Measurements from ENCODE around the gene MDP1. TPM values are rescaled to one million over a fixed set of nuclear protein-coding genes. Genes with fewer than 3 reads are reported as not detected.
A peak's percentile ranks its signal among the peaks of the same experiment; 100 is the strongest.
"Not testable (repeated sequence)": the region's sequence is repeated elsewhere in the genome, so short reads cannot be mapped to it uniquely, and the experiment has no call there.

Gene MDP1
- total RNA-seq, 4 donors from 2014 or later: 1.4 to 12.4 (median 8.6) TPM

DNA sequence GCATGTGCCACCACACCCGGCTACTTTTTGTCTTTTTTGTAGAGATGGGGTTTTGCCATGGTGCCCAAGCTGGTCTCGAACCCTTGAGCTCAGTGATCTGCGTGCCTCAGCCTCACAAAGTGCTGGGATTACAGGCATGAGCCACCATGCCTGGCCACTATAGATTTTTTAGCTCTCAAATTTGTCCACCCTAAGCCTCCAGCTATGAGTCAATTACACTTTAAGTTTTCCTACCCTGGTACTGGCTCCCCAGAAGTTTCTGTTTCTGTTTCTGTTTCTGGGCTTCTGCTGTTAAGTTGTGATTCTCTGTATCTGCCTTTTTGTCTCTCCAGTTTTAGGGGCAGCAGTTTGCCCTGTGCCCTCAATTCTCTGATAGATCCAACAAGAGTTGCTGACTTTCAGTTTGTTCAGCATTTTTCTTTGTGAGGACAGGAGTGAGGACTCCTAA is 30.9 kb upstream of the MDP1 start:
- Histone ChIP-seq H3K36me3 (peaks cover 0 to 41% (median 4%) of the 10 kb centered on the region in 3 donors), H3K4me3 (no peak overlapping the region), H3K9me3 (no peaks in the 10 kb centered on the region), H3K4me1 (peaks cover 0 to 15% (median 4%) of the 10 kb centered on the region in 3 donors), H3K27me3 (no peaks in the 10 kb centered on the region), H3K27ac (peak overlapping the region in 3 of 4 donors; percentile 30 to 65 (median 43))
- intact Hi-C loops (cut with DNase I): no loop called here
- no peak for DNase-seq
- TF ChIP-seq POLR2A (IDR thresholded peaks at IDR 0.05) (no peak), CTCF (IDR thresholded peaks at IDR 0.05) (no peak)
- WGBS, 2 donors: 75 to 79% methylated on average over 2 to 3 of the region's 3 CpGs

GRCh38 chr14:24245350-24245749 is 29.5 kb upstream of the MDP1 start:
- H3K9me3 ChIP-seq; H3K4me3 ChIP-seq; H3K27me3 ChIP-seq; intact Hi-C loops (cut with DNase I); H3K27ac ChIP-seq; DNase-seq: not testable (repeated sequence)
- H3K36me3 ChIP-seq: peaks cover 3 to 37% (median 5%) of the 10 kb centered on the region in 3 donors
- peaks cover 6 to 30% (median 17%) of the 10 kb centered on the region in 3 donors for H3K4me1 ChIP-seq
- 92 to 93% methylated on average over 8 to 10 of the region's 11 CpGs for WGBS, 2 donors

DNA sequence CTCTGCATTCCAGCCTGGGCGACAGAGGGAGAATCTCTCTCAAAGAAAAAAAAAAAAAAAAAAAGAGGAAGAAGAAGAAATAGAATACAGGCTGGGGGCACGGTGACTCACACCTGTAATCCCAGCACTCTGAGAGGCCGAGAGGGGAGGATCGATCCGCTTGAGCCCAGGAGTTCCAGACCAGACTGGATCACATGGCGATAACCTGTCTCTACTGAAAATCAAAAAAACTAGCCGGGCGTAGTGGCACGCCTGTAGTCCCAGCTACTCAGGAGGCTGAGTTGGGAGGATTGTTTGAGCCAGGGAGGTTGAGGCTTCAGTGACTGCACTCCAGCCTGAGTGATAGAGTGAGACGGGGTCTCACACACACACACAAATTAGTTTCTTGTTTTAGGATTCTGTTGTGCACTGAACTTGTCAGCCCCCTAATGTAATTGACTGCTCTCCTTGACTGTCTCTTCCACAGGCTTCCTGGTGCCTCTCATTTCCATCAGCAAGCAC is 27.5 kb upstream of the MDP1 start:
- no peaks in the 10 kb centered on the region for H3K9me3 ChIP-seq
- H3K27me3 ChIP-seq: no peaks in the 10 kb centered on the region
- H3K4me3 ChIP-seq: peak overlapping the region; percentile 58 to 76 (median 66)
- H3K27ac ChIP-seq: peak overlapping the region; percentile 97 to 99 (median 98)
- DNase-seq: no peak
- WGBS, 2 donors: 40 to 53% methylated on average over 9 to 10 of the region's 10 CpGs
- intact Hi-C loops (cut with DNase I): loop anchor here (2.0 kb wide), 1 partner anchor 55 kb away; the partner anchor contains the start of genes DHRS1 and NOP9
- H3K4me1 ChIP-seq: peaks cover 14 to 49% (median 28%) of the 10 kb centered on the region in 3 donors
- peaks cover 10 to 38% (median 12%) of the 10 kb centered on the region in 3 donors for H3K36me3 ChIP-seq
- TF ChIP-seq CTCF (IDR thresholded peaks at IDR 0.05) (no peak), POLR2A (IDR thresholded peaks at IDR 0.05) (no peak)

- Histone ChIP-seq H3K9me3 (no peaks in the 10 kb centered on the region), H3K27me3 (no peaks in the 10 kb centered on the region), H3K4me3 (peak overlapping the region; percentile 58 to 76 (median 66)), H3K27ac (peak overlapping the region; percentile 97 to 99 (median 98)), H3K4me1 (peaks cover 14 to 56% (median 28%) of the 10 kb centered on the region in 3 donors), H3K36me3 (peaks cover 10 to 45% (median 22%) of the 10 kb centered on the region in 3 donors)
- WGBS, 2 donors: 0 to 1% methylated on average over 5 to 7 of the region's 39 CpGs
- TF ChIP-seq POLR2A (IDR thresholded peaks at IDR 0.05) (no peak), CTCF (IDR thresholded peaks at IDR 0.05) (peak; percentile 49 to 91 (median 79))
- DNase-seq: peak; percentile 88
- intact Hi-C loops (cut with DNase I): loop anchor here (2.0 kb wide), 1 partner anchor 57 kb away; the partner anchor contains the start of genes DHRS1 and NOP9
Observed at GRCh38 chr14:24241829-24242443, 26.1 kb upstream of the MDP1 start.

DNA sequence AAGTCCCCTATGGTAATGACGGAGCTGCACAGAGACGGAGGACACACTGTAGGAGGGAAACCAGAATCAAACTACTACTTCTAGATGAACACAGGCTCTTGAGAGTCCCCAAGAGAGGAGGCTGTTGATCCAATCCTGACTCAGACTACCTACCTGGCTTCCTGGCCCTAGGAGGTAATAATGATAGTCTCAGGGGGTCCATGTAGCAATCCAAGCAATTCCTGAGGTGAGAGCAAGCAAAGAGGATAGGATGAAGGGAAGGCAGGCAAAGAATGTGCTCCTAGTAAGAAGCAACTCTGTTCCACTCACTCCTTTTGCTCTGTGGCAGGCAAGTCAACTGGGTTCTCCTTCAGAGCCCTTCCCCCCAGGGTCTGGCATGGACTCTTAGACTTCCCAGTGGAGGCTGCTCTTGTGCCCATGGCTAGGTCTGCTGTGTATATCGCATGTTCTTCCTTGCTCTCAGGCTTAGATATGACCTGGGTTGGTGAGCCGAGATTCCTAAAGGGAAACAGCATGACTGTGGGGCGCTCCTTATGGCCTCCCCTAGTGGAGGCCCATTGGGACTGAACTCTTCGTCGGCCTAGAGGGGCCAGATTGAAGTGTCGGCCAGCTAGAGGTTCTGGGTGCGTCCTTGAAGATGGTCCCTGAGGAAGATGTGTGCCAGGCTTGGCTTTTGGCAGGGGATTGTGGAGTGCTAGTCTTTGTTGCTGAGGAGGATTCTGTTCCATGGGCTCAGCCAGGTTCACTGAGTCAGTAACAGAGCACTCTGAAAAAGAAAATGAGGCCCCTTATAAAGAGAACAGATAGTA is 24.4 kb upstream of the MDP1 start:
- no peak for TF ChIP-seq POLR2A (IDR thresholded peaks at IDR 0.05)
- no peak for TF ChIP-seq CTCF (IDR thresholded peaks at IDR 0.05)
- 80 to 100% methylated on average over 3 to 5 of the region's 9 CpGs for WGBS, 2 donors
- H3K27me3 ChIP-seq: no peaks in the 10 kb centered on the region
- intact Hi-C loops (cut with DNase I): no loop called here
- no peak for DNase-seq
- H3K9me3 ChIP-seq: no peaks in the 10 kb centered on the region
- H3K4me3 ChIP-seq: peak overlapping the region in 2 of 4 donors; percentile 69 to 76
- peaks cover 14 to 60% (median 28%) of the 10 kb centered on the region in 3 donors for H3K4me1 ChIP-seq
- peak overlapping the region; percentile 47 to 99 (median 98) for H3K27ac ChIP-seq
- H3K36me3 ChIP-seq: peaks cover 10 to 61% (median 26%) of the 10 kb centered on the region in 3 donors

Data from esophagus squamous epithelium (tissue), 5 donors.